HepG2 (cell line): Measurements from ENCODE around the gene PLB1. TPM values are rescaled to one million over a fixed set of nuclear protein-coding genes. Genes with fewer than 3 reads are reported as not detected.
A peak's percentile ranks its signal among the peaks of the same experiment; 100 is the strongest.

ENCODE experiments used
- ATF7 ChIP-seq, 2 experiments: fragments of 450-650 bp in 1 of 2; sonication (generic) in 1 of 2; formaldehyde crosslinking in 1 of 2; IDR thresholded peaks; 2 replicates each; pipeline versions ENCODE4 v1.4.0 to v1.6.1; 2016 to 2020; ENCODE audit warnings: antibody characterized with exemption in 1 of 2, mild to moderate bottlenecking in 1 of 2, missing genetic modification reagents in 1 of 2
- HNRNPH1 ChIP-seq: fragments of 200-400 bp; formaldehyde crosslinking; optimal IDR thresholded peaks from 2 replicates; pipeline ENCODE3; 2017; ENCODE audit warnings: mild to moderate bottlenecking, low read depth, low read length
- HOXA5 ChIP-seq: sonication (generic); formaldehyde crosslinking; IDR thresholded peaks from 2 replicates; pipeline ENCODE4 v1.4.0; 2020; ENCODE audit warnings: missing genetic modification reagents
- MYC ChIP-seq: sonication (generic); formaldehyde crosslinking; IDR thresholded peaks from 2 replicates; pipeline ENCODE4 v1.9.0; 2021; ENCODE audit warnings: missing genetic modification reagents, borderline replicate concordance
- NFE2L1 ChIP-seq: sonication (generic); formaldehyde crosslinking; IDR thresholded peaks from 2 replicates; pipeline ENCODE4 v1.4.0; 2020; ENCODE audit warnings: missing genetic modification reagents, mild to moderate bottlenecking, borderline replicate concordance
- PITX1 ChIP-seq: sonication (generic); formaldehyde crosslinking; IDR thresholded peaks from 2 replicates; pipeline ENCODE4 v1.5.1; 2020; ENCODE audit warnings: mild to moderate bottlenecking, missing genetic modification reagents
- SALL1 ChIP-seq: sonication (generic); formaldehyde crosslinking; IDR thresholded peaks from 2 replicates; pipeline ENCODE4 v1.8.0; 2022; ENCODE audit warnings: mild to moderate bottlenecking, missing genetic modification reagents
- SP4 ChIP-seq: sonication (generic); formaldehyde crosslinking; IDR thresholded peaks from 2 replicates; pipeline ENCODE4 v1.8.1; 2023; ENCODE audit warnings: mild to moderate bottlenecking, missing genetic modification reagents
- TBX2 ChIP-seq: sonication (generic); formaldehyde crosslinking; IDR thresholded peaks from 2 replicates; pipeline ENCODE4 v1.5.0; 2020; ENCODE audit warnings: missing genetic modification reagents, mild to moderate bottlenecking, borderline replicate concordance
- YEATS2 ChIP-seq: sonication (generic); formaldehyde crosslinking; IDR thresholded peaks from 2 replicates; pipeline ENCODE4 v1.4.0; 2020; ENCODE audit warnings: missing genetic modification reagents, borderline replicate concordance
- ZBTB14 ChIP-seq: sonication (generic); formaldehyde crosslinking; IDR thresholded peaks from 2 replicates; pipeline ENCODE4 v1.4.0; 2020; ENCODE audit warnings: missing genetic modification reagents
- ZFP41 ChIP-seq: sonication (generic); formaldehyde crosslinking; IDR thresholded peaks from 2 replicates; pipeline ENCODE4 v1.4.0; 2020; ENCODE audit warnings: mild to moderate bottlenecking, missing genetic modification reagents, borderline replicate concordance
- ZNF121 ChIP-seq: sonication (generic); formaldehyde crosslinking; IDR thresholded peaks from 2 replicates; pipeline ENCODE4 v1.5.0; 2020; ENCODE audit warnings: mild to moderate bottlenecking, missing genetic modification reagents
- ZNF142 ChIP-seq: sonication (generic); formaldehyde crosslinking; IDR thresholded peaks from 2 replicates; pipeline ENCODE4 v1.4.0; 2020; ENCODE audit warnings: missing genetic modification reagents
- ZNF207 ChIP-seq: fragments of 450-650 bp; IDR thresholded peaks from 2 replicates; pipeline ENCODE4 v1.6.1; 2016; ENCODE audit warnings: antibody characterized with exemption, borderline replicate concordance
- ZNF331 ChIP-seq: sonication (generic); formaldehyde crosslinking; IDR thresholded peaks from 2 replicates; pipeline ENCODE4 v1.4.0; 2020; ENCODE audit warnings: missing genetic modification reagents
- ZNF34 ChIP-seq: sonication (generic); formaldehyde crosslinking; IDR thresholded peaks from 2 replicates; pipeline ENCODE4 v1.4.0; 2020; ENCODE audit warnings: mild to moderate bottlenecking, missing genetic modification reagents, borderline replicate concordance
- ZNF503 ChIP-seq: sonication (generic); formaldehyde crosslinking; IDR thresholded peaks from 2 replicates; pipeline ENCODE4 v1.4.0; 2020; ENCODE audit warnings: missing genetic modification reagents
- ZNF598 ChIP-seq: sonication (generic); formaldehyde crosslinking; IDR thresholded peaks from 2 replicates; pipeline ENCODE4 v1.5.1; 2020; ENCODE audit warnings: mild to moderate bottlenecking, missing genetic modification reagents, borderline replicate concordance
- ZNF776 ChIP-seq: sonication (generic); formaldehyde crosslinking; IDR thresholded peaks from 2 replicates; pipeline ENCODE4 v1.4.0; 2020; ENCODE audit warnings: mild to moderate bottlenecking, missing genetic modification reagents
- ZNF841 ChIP-seq: sonication (generic); formaldehyde crosslinking; IDR thresholded peaks from 2 replicates; pipeline ENCODE4 v1.8.1; 2023; ENCODE audit warnings: missing genetic modification reagents, borderline replicate concordance
- polyA plus RNA-seq, 8 experiments: library from polyadenylated mRNA; depleted of rRNA in 3 of 8; stranded (reverse) in 7 of 8; unstranded in 1 of 8; fragments of >200 nt; fragmentation: Illumina TruSeq in 4 of 8; extraction: Trizol in 4 of 8; gene quantifications; 2 replicates each; pipeline versions ENCODE4 v1.2.1 to v1.2.3, GENCODE V29; 2011 to 2016; ENCODE audit warnings: low read depth in 4 of 8, missing spikeins in 1 of 8, mixed read lengths in 1 of 8; ENCODE audit not compliant: insufficient read depth in 1 of 8
- total RNA-seq, 5 experiments: library from RNA; depleted of rRNA; stranded (reverse); fragments of >200 nt; fragmentation: Illumina TruSeq; extraction: Trizol; gene quantifications; 2 replicates each; pipeline ENCODE4 v1.2.3, GENCODE V29; 2016; ENCODE audit warnings: low read depth in 1 of 5

Gene PLB1
- total and polyA plus RNA-seq, 2 of the 13 experiments (the other 11 are each of a cell fraction or from before 2014, with no cell fraction given) = 0.20 to 1.8 TPM

GRCh38 chr2:28594332-28595108, 98.7 kb downstream of the PLB1 start (continued):
- TF ChIP-seq ATF7 (IDR thresholded peaks at IDR 0.05) (0 out of 2 replicates have a peak, but pooled peaks have one; percentile 30), ATF7 (CRISPR knock-in tag; IDR thresholded peaks at IDR 0.05) (no peak), ZNF331 (CRISPR knock-in tag) (peak; percentile 58; the same call in 1 of the 2 replicates), SALL1 (peak; percentile 60; the same call in 1 of the 2 replicates), HOXA5 (CRISPR knock-in tag) (no peak), ZFP41 (no peak), TBX2 (peak; percentile 25; the same call in 1 of the 2 replicates), ZNF503 (CRISPR knock-in tag) (no peak), ZBTB14 (CRISPR knock-in tag) (no peak), ZNF34 (CRISPR knock-in tag) (no peak), ZNF142 (CRISPR knock-in tag) (no peak), ZNF207 (no peak), ZNF598 (CRISPR knock-in tag) (no peak), ZNF121 (CRISPR knock-in tag) (no peak), NFE2L1 (no peak), HNRNPH1 (no peak), MYC (CRISPR knock-in tag) (no peak), PITX1 (no peak), YEATS2 (CRISPR knock-in tag) (no peak), SP4 (CRISPR knock-in tag) (no peak), ZNF841 (CRISPR knock-in tag) (no peak), ZNF776 (CRISPR knock-in tag) (no peak)
